Right lobe of liver (tissue), 4 donors: ENCODE measurements around the gene GALNT17.

Experiments
- POLR2A ChIP-seq: fragments of 450-650 bp; IDR thresholded peaks from one replicate; pipeline ENCODE4 v1.6.1; 2017; ENCODE audit warnings: antibody characterized with exemption, mild to moderate bottlenecking
- TF ChIP-seq, protein P1 (sequence below), 4 donors: fragments of 200-600 bp in 3 of 4; fragments of 450-650 bp in 1 of 4; IDR thresholded peaks; one replicate each; pipeline versions ENCODE4 v1.5.1 to v1.8.0; 2016 to 2022; ENCODE audit warnings: antibody characterized with exemption in 4 of 4, mild to moderate bottlenecking in 2 of 4
- donor health status: DM: no; HTN: no; CAD: no.
- donor health status: DM: no; HTN: no; CAD: no.
- donor health status: DM: no; HTN: yes; CAD: no.

GRCh38 chr7:71639382-71640085 is 507.6 kb downstream of the GALNT17 start:
- TF ChIP-seq, protein P1, sequence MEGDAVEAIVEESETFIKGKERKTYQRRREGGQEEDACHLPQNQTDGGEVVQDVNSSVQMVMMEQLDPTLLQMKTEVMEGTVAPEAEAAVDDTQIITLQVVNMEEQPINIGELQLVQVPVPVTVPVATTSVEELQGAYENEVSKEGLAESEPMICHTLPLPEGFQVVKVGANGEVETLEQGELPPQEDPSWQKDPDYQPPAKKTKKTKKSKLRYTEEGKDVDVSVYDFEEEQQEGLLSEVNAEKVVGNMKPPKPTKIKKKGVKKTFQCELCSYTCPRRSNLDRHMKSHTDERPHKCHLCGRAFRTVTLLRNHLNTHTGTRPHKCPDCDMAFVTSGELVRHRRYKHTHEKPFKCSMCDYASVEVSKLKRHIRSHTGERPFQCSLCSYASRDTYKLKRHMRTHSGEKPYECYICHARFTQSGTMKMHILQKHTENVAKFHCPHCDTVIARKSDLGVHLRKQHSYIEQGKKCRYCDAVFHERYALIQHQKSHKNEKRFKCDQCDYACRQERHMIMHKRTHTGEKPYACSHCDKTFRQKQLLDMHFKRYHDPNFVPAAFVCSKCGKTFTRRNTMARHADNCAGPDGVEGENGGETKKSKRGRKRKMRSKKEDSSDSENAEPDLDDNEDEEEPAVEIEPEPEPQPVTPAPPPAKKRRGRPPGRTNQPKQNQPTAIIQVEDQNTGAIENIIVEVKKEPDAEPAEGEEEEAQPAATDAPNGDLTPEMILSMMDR (IDR thresholded peaks at IDR 0.05) = no peak
- no peak for TF ChIP-seq POLR2A
